ENCODE data around the gene LRP8.

DNA sequence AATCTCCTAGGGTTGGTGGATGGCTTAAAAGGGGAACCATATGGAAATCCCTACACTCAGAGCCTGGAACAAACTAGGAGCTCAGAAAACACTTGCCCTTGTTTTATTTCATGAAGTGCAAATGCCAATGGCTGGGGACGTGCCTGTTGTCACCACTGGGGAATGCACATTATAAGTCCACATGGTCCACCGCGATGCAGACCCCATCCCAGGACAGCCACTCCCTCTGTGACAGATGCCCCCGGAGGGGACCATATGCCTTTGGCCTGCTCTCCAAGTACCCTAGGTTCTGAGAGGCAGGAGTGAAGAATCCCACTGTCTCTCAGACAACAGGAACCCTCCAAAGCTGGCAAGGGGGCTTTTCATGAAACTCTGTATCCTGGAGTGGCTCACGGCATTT lies 42.3 kb downstream of the LRP8 start:
- TF ChIP-seq, protein P1, sequence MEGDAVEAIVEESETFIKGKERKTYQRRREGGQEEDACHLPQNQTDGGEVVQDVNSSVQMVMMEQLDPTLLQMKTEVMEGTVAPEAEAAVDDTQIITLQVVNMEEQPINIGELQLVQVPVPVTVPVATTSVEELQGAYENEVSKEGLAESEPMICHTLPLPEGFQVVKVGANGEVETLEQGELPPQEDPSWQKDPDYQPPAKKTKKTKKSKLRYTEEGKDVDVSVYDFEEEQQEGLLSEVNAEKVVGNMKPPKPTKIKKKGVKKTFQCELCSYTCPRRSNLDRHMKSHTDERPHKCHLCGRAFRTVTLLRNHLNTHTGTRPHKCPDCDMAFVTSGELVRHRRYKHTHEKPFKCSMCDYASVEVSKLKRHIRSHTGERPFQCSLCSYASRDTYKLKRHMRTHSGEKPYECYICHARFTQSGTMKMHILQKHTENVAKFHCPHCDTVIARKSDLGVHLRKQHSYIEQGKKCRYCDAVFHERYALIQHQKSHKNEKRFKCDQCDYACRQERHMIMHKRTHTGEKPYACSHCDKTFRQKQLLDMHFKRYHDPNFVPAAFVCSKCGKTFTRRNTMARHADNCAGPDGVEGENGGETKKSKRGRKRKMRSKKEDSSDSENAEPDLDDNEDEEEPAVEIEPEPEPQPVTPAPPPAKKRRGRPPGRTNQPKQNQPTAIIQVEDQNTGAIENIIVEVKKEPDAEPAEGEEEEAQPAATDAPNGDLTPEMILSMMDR (IDR thresholded peaks at IDR 0.05), result no peak
- no peak for TF ChIP-seq POLR2A (IDR thresholded peaks at IDR 0.05)
